ENCODE measurements around the gene C5orf24.
A peak's percentile ranks its signal among the peaks of the same experiment; 100 is the strongest.

C5orf24 gene

DNA sequence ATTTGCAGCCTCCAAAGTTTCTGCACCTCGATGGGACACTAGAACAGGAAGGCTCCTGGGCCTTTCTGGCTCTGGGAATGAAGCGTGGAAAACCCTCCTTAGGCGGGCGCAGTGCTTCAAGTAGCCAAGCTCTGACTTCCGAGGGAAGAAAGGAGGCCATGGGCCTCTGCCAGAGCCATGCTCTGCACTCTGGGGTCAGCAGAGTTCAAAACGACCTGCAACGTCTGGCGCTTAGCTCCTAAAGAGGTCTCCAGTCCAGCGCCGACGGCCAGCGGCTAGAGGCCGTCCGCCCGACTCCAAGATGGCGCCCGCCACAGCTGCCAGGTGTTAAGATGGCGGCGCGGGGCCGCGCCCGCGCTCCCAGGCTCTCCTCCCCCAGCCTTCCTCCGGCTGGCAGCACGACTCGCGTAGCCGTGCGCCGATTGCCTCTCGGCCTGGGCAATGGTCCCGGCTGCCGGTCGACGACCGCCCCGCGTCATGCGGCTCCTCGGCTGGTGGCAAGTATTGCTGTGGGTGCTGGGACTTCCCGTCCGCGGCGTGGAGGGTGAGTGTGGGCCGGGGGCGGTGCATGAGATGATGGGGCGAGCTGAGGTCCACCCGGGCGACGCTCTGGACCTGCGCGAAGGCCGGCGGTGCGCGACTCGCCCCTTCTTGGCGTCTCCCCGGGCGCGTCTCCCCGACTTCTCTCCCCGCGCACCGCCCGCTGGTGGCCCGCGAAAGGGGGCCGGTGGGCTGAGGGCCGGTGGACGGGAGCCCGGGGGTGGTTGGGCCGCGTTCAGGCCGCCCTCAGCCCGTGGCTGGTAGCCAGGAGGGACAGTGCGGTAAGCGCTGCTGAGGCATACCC, 28.4 kb downstream of the C5orf24 start, which contains the start of gene TXNDC15:
TXNDC15 (plus strand) TSS at position 385 of the 844 bp plus-strand sequence; CDS start at position 442, 57 bp downstream.
- no peak for TF ChIP-seq EZH2 (IDR thresholded peaks at IDR 0.05; ENCODE audit: borderline replicate concordance, low read depth, low read length, severe bottlenecking)
- TF ChIP-seq, protein P1, sequence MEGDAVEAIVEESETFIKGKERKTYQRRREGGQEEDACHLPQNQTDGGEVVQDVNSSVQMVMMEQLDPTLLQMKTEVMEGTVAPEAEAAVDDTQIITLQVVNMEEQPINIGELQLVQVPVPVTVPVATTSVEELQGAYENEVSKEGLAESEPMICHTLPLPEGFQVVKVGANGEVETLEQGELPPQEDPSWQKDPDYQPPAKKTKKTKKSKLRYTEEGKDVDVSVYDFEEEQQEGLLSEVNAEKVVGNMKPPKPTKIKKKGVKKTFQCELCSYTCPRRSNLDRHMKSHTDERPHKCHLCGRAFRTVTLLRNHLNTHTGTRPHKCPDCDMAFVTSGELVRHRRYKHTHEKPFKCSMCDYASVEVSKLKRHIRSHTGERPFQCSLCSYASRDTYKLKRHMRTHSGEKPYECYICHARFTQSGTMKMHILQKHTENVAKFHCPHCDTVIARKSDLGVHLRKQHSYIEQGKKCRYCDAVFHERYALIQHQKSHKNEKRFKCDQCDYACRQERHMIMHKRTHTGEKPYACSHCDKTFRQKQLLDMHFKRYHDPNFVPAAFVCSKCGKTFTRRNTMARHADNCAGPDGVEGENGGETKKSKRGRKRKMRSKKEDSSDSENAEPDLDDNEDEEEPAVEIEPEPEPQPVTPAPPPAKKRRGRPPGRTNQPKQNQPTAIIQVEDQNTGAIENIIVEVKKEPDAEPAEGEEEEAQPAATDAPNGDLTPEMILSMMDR (IDR thresholded peaks at IDR 0.05; ENCODE audit: borderline replicate concordance, extremely low read depth, low read length, poor library complexity, severe bottlenecking) = no peak
- Histone ChIP-seq H3K4me3 (ENCODE audit: low read depth in 1 of 2, low read length in 2 of 2) (peak within 1 kb of the TSS; percentile 63 to 77), H3K4me2 (ENCODE audit: insufficient read depth, low read length) (peak within 1 kb of the TSS; percentile 81), H3K9ac (ENCODE audit: low read depth, low read length) (peak within 1 kb of the TSS; percentile 97), H3K36me3 (ENCODE audit: insufficient read depth, low read length) (peaks cover 16% of the 10 kb centered on the region), H3K79me2 (ENCODE audit: insufficient read depth, low read length) (peaks cover 50% of the 10 kb centered on the region), H3K27ac (ENCODE audit: low read length) (peak within 1 kb of the TSS; percentile 99), H2AFZ (ENCODE audit: low read depth, low read length) (peak within 1 kb of the TSS; percentile 100), H3K9me3 (ENCODE audit: insufficient read depth, low read length, severe bottlenecking) (no peaks in the 10 kb centered on the region), H4K20me1 (ENCODE audit: insufficient read depth, low read length) (no peaks in the 10 kb centered on the region), H3K4me1 (ENCODE audit: insufficient read depth, low read length) (peaks cover 41% of the 10 kb centered on the region), H3K27me3 (ENCODE audit: insufficient read depth, low read length, poor library complexity) (no peaks in the 10 kb centered on the region)
- ATAC-seq (ENCODE audit: insufficient read depth, low read depth) (peak; percentile 90), DNase-seq (peak; percentile 84)

GRCh38 chr5:134874831-134875655, 29.3 kb downstream of the C5orf24 start:
- ATAC-seq (ENCODE audit: insufficient read depth, low read depth) = peak; percentile 45
- Histone ChIP-seq H3K27ac (ENCODE audit: low read length) (peak overlapping the region; percentile 99), H3K4me1 (ENCODE audit: insufficient read depth, low read length) (peaks cover 41% of the 10 kb centered on the region), H3K9ac (ENCODE audit: low read depth, low read length) (peak overlapping the region; percentile 97), H3K4me3 (ENCODE audit: low read depth in 1 of 2, low read length in 2 of 2) (peak overlapping the region; percentile 63 to 77), H4K20me1 (ENCODE audit: insufficient read depth, low read length) (no peaks in the 10 kb centered on the region), H3K36me3 (ENCODE audit: insufficient read depth, low read length) (peaks cover 18% of the 10 kb centered on the region), H3K9me3 (ENCODE audit: insufficient read depth, low read length, severe bottlenecking) (no peaks in the 10 kb centered on the region), H3K4me2 (ENCODE audit: insufficient read depth, low read length) (peak overlapping the region; percentile 81), H2AFZ (ENCODE audit: low read depth, low read length) (peak overlapping the region; percentile 100), H3K27me3 (ENCODE audit: insufficient read depth, low read length, poor library complexity) (no peaks in the 10 kb centered on the region), H3K79me2 (ENCODE audit: insufficient read depth, low read length) (peaks cover 58% of the 10 kb centered on the region)
- DNase-seq = peak; percentile 46
- TF ChIP-seq EZH2 (IDR thresholded peaks at IDR 0.05; ENCODE audit: borderline replicate concordance, low read depth, low read length, severe bottlenecking) = no peak
- TF ChIP-seq, protein P1 (IDR thresholded peaks at IDR 0.05; ENCODE audit: borderline replicate concordance, extremely low read depth, low read length, poor library complexity, severe bottlenecking) = no peak

DNA sequence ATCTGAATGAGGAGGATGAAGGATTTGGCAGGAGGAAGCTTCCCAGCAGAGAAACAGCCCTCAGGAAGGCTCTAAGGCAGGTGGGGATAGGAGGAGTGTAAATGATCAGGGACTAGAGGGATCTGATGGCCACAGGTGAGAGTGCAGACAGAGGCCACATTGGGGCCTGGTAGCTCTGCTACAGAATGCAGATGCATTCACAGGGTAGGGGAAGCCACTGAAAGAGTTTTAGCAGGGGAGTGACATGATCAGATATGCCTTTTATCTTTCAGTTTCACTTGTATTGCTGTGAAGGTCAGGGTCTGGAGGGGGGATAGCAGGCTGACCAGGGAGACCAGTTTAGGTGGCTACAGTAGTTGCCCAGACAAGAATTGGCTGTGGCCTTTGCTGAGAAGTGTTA, 31.4 kb downstream of the C5orf24 start:
- H3K4me2 ChIP-seq (ENCODE audit: insufficient read depth, low read length) = peak overlapping the region; percentile 81; the same call in 1 of the 2 replicates
- DNase-seq = no peak
- no peak overlapping the region for H3K27ac ChIP-seq (ENCODE audit: low read length)
- no peak overlapping the region for H2AFZ ChIP-seq (ENCODE audit: low read depth, low read length)
- no peak overlapping the region; the same call in 1 of the 2 replicates for H3K9ac ChIP-seq (ENCODE audit: low read depth, low read length)
- no peaks in the 10 kb centered on the region for H3K9me3 ChIP-seq (ENCODE audit: insufficient read depth, low read length, severe bottlenecking)
- no peak for TF ChIP-seq EZH2 (IDR thresholded peaks at IDR 0.05; ENCODE audit: borderline replicate concordance, low read depth, low read length, severe bottlenecking)
- TF ChIP-seq, protein P1 (IDR thresholded peaks at IDR 0.05; ENCODE audit: borderline replicate concordance, extremely low read depth, low read length, poor library complexity, severe bottlenecking) = no peak
- H3K4me3 ChIP-seq (ENCODE audit: low read depth in 1 of 2, low read length in 2 of 2) = 0 out of 4 replicates have a peak overlapping the region, but pooled peaks of 1 of the 2 experiments have one; percentile 13
- peaks cover 43% of the 10 kb centered on the region for H3K4me1 ChIP-seq (ENCODE audit: insufficient read depth, low read length)
- peaks cover 19% of the 10 kb centered on the region for H3K36me3 ChIP-seq (ENCODE audit: insufficient read depth, low read length)
- H3K79me2 ChIP-seq (ENCODE audit: insufficient read depth, low read length) = peaks cover 66% of the 10 kb centered on the region
- H3K27me3 ChIP-seq (ENCODE audit: insufficient read depth, low read length, poor library complexity) = no peaks in the 10 kb centered on the region
- ATAC-seq (ENCODE audit: insufficient read depth, low read depth) = no peak
- no peaks in the 10 kb centered on the region for H4K20me1 ChIP-seq (ENCODE audit: insufficient read depth, low read length)
